ENCODE measurements around the gene SLC6A20.

The SLC6A20 gene

GRCh38 chr3:45832699-45833098 is 36.4 kb upstream of the SLC6A20 start:
- TF ChIP-seq CTCF (conservative IDR thresholded peaks at IDR 0.05) = peak; percentile 80

GRCh38 chr3:45830121-45830520 is 33.8 kb upstream of the SLC6A20 start:
- no peak for TF ChIP-seq CTCF (conservative IDR thresholded peaks at IDR 0.05)
- H3K27ac ChIP-seq = no peak overlapping the region

More at GRCh38 chr3:45832699-45833098, 36.4 kb upstream of the SLC6A20 start:
- H3K27ac ChIP-seq = no peak overlapping the region

- no peak overlapping the region for H3K27ac ChIP-seq
- no peak for TF ChIP-seq CTCF (conservative IDR thresholded peaks at IDR 0.05)
Observed at GRCh38 chr3:45826908-45827307, 30.6 kb upstream of the SLC6A20 start.

GRCh38 chr3:45826321-45826720 is 30.0 kb upstream of the SLC6A20 start:
- no peak for TF ChIP-seq CTCF (conservative IDR thresholded peaks at IDR 0.05)
- no peak overlapping the region for H3K27ac ChIP-seq

- no peak overlapping the region for H3K27ac ChIP-seq
- no peak for TF ChIP-seq CTCF (conservative IDR thresholded peaks at IDR 0.05)
Observed at GRCh38 chr3:45821127-45821526, 24.8 kb upstream of the SLC6A20 start.

GRCh38 chr3:45819543-45819942 is 23.2 kb upstream of the SLC6A20 start:
- no peak for TF ChIP-seq CTCF (conservative IDR thresholded peaks at IDR 0.05)
- H3K27ac ChIP-seq = no peak overlapping the region

GRCh38 chr3:45817831-45818522 is 21.6 kb upstream of the SLC6A20 start:
- no peak for TF ChIP-seq CTCF (conservative IDR thresholded peaks at IDR 0.05)
- no peak overlapping the region; the same call in 1 of the 2 replicates for H3K27ac ChIP-seq

All from VCaP (cell line).